Spleen (tissue), 11 donors: Measurements from ENCODE around the gene ARHGAP6. TPM values are rescaled to one million over a fixed set of nuclear protein-coding genes. Genes with fewer than 3 reads are reported as not detected.
"Not testable (repeated sequence)": the region's sequence is repeated elsewhere in the genome, so short reads cannot be mapped to it uniquely, and the experiment has no call there.

Source experiments
- DNase-seq: peaks from one replicate; pipeline ENCODE4 v3.0.0-alpha.2; 2020
- H3K27ac ChIP-seq, 8 donors: fragments of 200-600 bp; sonication (generic) in 7 of 8; 1 replicate in 4 of 8; 2 replicates in 4 of 8; pipeline versions ENCODE4 v1.5.0 to v1.8.0; 2016 to 2021; ENCODE audit warnings: inconsistent platforms in 4 of 8, mild to moderate bottlenecking in 4 of 8, moderate library complexity in 1 of 8
- H3K27me3 ChIP-seq, 7 donors: fragments of 200-600 bp; sonication (generic) in 6 of 7; replicated peaks in 1 of 7; 1 replicate in 4 of 7; 2 replicates in 3 of 7; pipeline versions ENCODE4 v1.5.0 to v1.8.0; 2016 to 2021; ENCODE audit warnings: inconsistent platforms in 3 of 7, mild to moderate bottlenecking in 1 of 7
- H3K36me3 ChIP-seq, 6 donors: fragments of 200-600 bp; sonication (generic) in 5 of 6; 1 replicate in 4 of 6; 2 replicates in 2 of 6; pipeline versions ENCODE4 v1.5.0 to v1.8.0; 2016 to 2021; ENCODE audit warnings: inconsistent platforms in 2 of 6
- H3K4me1 ChIP-seq, 6 donors: fragments of 200-600 bp; sonication (generic) in 5 of 6; 1 replicate in 3 of 6; 2 replicates in 3 of 6; pipeline versions ENCODE4 v1.5.0 to v1.8.0; 2016 to 2021; ENCODE audit warnings: inconsistent platforms in 3 of 6
- H3K4me3 ChIP-seq, 8 donors: fragments of 200-600 bp; sonication (generic) in 7 of 8; 1 replicate in 4 of 8; 2 replicates in 4 of 8; pipeline versions ENCODE4 v1.5.0 to v1.8.0; 2016 to 2021; ENCODE audit warnings: inconsistent platforms in 4 of 8, mild to moderate bottlenecking in 4 of 8, moderate library complexity in 2 of 8
- H3K9me3 ChIP-seq, 8 donors: fragments of 200-600 bp; sonication (generic) in 7 of 8; 1 replicate in 4 of 8; 2 replicates in 4 of 8; pipeline versions ENCODE4 v1.5.0 to v1.8.0; 2016 to 2021; ENCODE audit warnings: inconsistent platforms in 4 of 8
- CTCF ChIP-seq, 11 experiments: fragments of 200-600 bp in 7 of 11; fragments of 450-650 bp in 4 of 11; sonication (generic) in 4 of 11; IDR thresholded peaks in 8 of 11; conservative IDR thresholded peaks in 3 of 11; 1 replicate in 7 of 11; 2 replicates in 4 of 11; pipeline versions ENCODE4 v1.4.0 to v1.8.0; 2016 to 2021; ENCODE audit warnings: antibody characterized with exemption in 11 of 11, inconsistent platforms in 4 of 11, mild to moderate bottlenecking in 1 of 11
- POLR2A ChIP-seq, 3 donors: fragments of 450-650 bp; IDR thresholded peaks; one replicate each; pipeline ENCODE4 v1.5.1; 2017; ENCODE audit warnings: antibody characterized with exemption in 3 of 3, mild to moderate bottlenecking in 1 of 3
- POLR2AphosphoS5 ChIP-seq, 3 donors: sonication (generic); formaldehyde crosslinking; IDR thresholded peaks; one replicate each; pipeline ENCODE4 v1.5.1; 2017; ENCODE audit warnings: antibody characterized with exemption in 3 of 3
- WGBS, 5 donors: extraction: QIAGEN DNeasy Blood & Tissue Kit in 3 of 5; methylation state at CpG; one replicate each; pipeline versions ENCODE4 v1.1.5 to v1.1.7; 2013 to 2018; 5-methylcytosine and 5-hydroxymethylcytosine counted together
- intact Hi-C: fragments of 100-400 bp; cut with DNase I; formaldehyde crosslinking; loops from one replicate; pipeline ENCODE4 v1.15.0; 2023; ENCODE audit warnings: low total_unique reads
- polyA plus RNA-seq, 3 donors: library from polyadenylated mRNA; stranded (reverse); fragments of 200-250 nt; gene quantifications; one replicate each; pipeline ENCODE4 v1.2.1, GENCODE V29; 2013
- total RNA-seq, 7 donors: library from RNA; depleted of rRNA in 3 of 7; stranded (reverse); fragments of >200 nt in 3 of 7; fragmentation: NEBNext Ultra II Directional in 4 of 7; extraction: Animal tissue kit (Norgen Biotek cat#: 25700) in 4 of 7; gene quantifications; one replicate each; pipeline versions ENCODE4 v1.1.0 to v1.2.1, GENCODE V29; 2016 to 2021
- donor health status: healthy with polysubstance abuse.
- donor health status: DM: no; HTN: no; CAD: no; lungs with moderate emphysema.
- donor health status: DM: no; HTN: no; CAD: no.
- donor health status: Bipolar disorder and iron deficiency.
- donor health status: healthy.
- donor health status: DM: no; HTN: no; CAD: no.
- donor health status: DM: yes; HTN: yes; CAD: no.

ARHGAP6 gene
- total and polyA plus RNA-seq, 10 donors, result 2.0 to 20.8 (median 12.7) TPM

- Histone ChIP-seq H3K27ac (no peak overlapping the region), H3K4me1 (no peaks in the 10 kb centered on the region), H3K4me3 (no peak overlapping the region), H3K36me3 (no peaks in the 10 kb centered on the region), H3K27me3 (peaks cover 0 to 3% (median 0%) of the 10 kb centered on the region in 7 donors), H3K9me3 (peaks cover 0 to 42% (median 16%) of the 10 kb centered on the region in 8 donors)
- DNase-seq, result no peak
- intact Hi-C loops, result no loop called here
- no peak for TF ChIP-seq CTCF (IDR thresholded peaks at IDR 0.05 in 8 of 11, conservative IDR thresholded peaks at IDR 0.05 in 3 of 11)
- TF ChIP-seq POLR2A (IDR thresholded peaks at IDR 0.05), result no peak
- TF ChIP-seq POLR2AphosphoS5 (IDR thresholded peaks at IDR 0.05), result no peak
- WGBS, 5 donors, result 56 to 82% (median 66%) methylated on average over 5 of the region's 5 CpGs
Observed at GRCh38 chrX:11628399-11628798, 37.3 kb downstream of the ARHGAP6 start.

- no peaks in the 10 kb centered on the region for H3K4me1 ChIP-seq
- DNase-seq, result no peak
- peaks cover 0 to 44% (median 16%) of the 10 kb centered on the region in 8 donors for H3K9me3 ChIP-seq
- no peak overlapping the region for H3K27ac ChIP-seq
- no peak for TF ChIP-seq CTCF (IDR thresholded peaks at IDR 0.05 in 8 of 11, conservative IDR thresholded peaks at IDR 0.05 in 3 of 11)
- no peak for TF ChIP-seq POLR2A (IDR thresholded peaks at IDR 0.05)
- TF ChIP-seq POLR2AphosphoS5 (IDR thresholded peaks at IDR 0.05), result no peak
- H3K27me3 ChIP-seq, result no peaks in the 10 kb centered on the region
- no peaks in the 10 kb centered on the region for H3K36me3 ChIP-seq
- intact Hi-C loops, result no loop called here
- H3K4me3 ChIP-seq, result no peak overlapping the region
Observed at GRCh38 chrX:11626351-11626750, 39.4 kb downstream of the ARHGAP6 start.

GRCh38 chrX:11619441-11619840 is 46.3 kb downstream of the ARHGAP6 start:
- DNase-seq, result no peak
- no peak for TF ChIP-seq POLR2A (IDR thresholded peaks at IDR 0.05)
- no peak for TF ChIP-seq CTCF (IDR thresholded peaks at IDR 0.05 in 8 of 11, conservative IDR thresholded peaks at IDR 0.05 in 3 of 11)
- TF ChIP-seq POLR2AphosphoS5 (IDR thresholded peaks at IDR 0.05), result no peak
- WGBS, 5 donors, result 37 to 85% (median 52%) methylated on average over 1 of the region's 1 CpG
- intact Hi-C loops, result no loop called here
- Histone ChIP-seq H3K36me3 (no peaks in the 10 kb centered on the region), H3K27me3 (peaks cover 0 to 5% (median 0%) of the 10 kb centered on the region in 7 donors), H3K4me3 (no peak overlapping the region), H3K27ac (no peak overlapping the region), H3K9me3 (peaks cover 0 to 12% (median 0%) of the 10 kb centered on the region in 8 donors), H3K4me1 (no peaks in the 10 kb centered on the region)

- WGBS, 5 donors, result 51 to 93% (median 70%) methylated on average over 2 to 3 of the region's 3 CpGs
- H3K27ac ChIP-seq, H3K4me1 ChIP-seq, H3K9me3 ChIP-seq, H3K27me3 ChIP-seq, H3K4me3 ChIP-seq, intact Hi-C loops, DNase-seq, H3K36me3 ChIP-seq: not testable (repeated sequence)
Observed at GRCh38 chrX:11614253-11614652, 51.5 kb downstream of the ARHGAP6 start.

- H3K27ac ChIP-seq, result no peak overlapping the region
- no peaks in the 10 kb centered on the region for H3K4me1 ChIP-seq
- no peaks in the 10 kb centered on the region for H3K36me3 ChIP-seq
- H3K9me3 ChIP-seq, result peaks cover 0 to 5% (median 0%) of the 10 kb centered on the region in 8 donors
- no peak for DNase-seq
- intact Hi-C loops, result no loop called here
- no peak overlapping the region for H3K4me3 ChIP-seq
- no peaks in the 10 kb centered on the region for H3K27me3 ChIP-seq
- no peak for TF ChIP-seq POLR2AphosphoS5 (IDR thresholded peaks at IDR 0.05)
- TF ChIP-seq CTCF (IDR thresholded peaks at IDR 0.05 in 8 of 11, conservative IDR thresholded peaks at IDR 0.05 in 3 of 11), result no peak
- no peak for TF ChIP-seq POLR2A (IDR thresholded peaks at IDR 0.05)
- WGBS, 5 donors, result 9 to 30% (median 21%) methylated on average over 1 of the region's 1 CpG
Observed at GRCh38 chrX:11611965-11612364, 53.8 kb downstream of the ARHGAP6 start.
